DMS153 (cell line): ENCODE results near the gene PAFAH2.

Source experiments
- DNase-seq: peaks from one replicate; lab custom pipeline; 2025; lab: John Stamatoyannopoulos, UW

Gene PAFAH2

GRCh38 chr1:25929016-25929415, 68.8 kb downstream of the PAFAH2 start:
- DNase-seq: no peak

DNA sequence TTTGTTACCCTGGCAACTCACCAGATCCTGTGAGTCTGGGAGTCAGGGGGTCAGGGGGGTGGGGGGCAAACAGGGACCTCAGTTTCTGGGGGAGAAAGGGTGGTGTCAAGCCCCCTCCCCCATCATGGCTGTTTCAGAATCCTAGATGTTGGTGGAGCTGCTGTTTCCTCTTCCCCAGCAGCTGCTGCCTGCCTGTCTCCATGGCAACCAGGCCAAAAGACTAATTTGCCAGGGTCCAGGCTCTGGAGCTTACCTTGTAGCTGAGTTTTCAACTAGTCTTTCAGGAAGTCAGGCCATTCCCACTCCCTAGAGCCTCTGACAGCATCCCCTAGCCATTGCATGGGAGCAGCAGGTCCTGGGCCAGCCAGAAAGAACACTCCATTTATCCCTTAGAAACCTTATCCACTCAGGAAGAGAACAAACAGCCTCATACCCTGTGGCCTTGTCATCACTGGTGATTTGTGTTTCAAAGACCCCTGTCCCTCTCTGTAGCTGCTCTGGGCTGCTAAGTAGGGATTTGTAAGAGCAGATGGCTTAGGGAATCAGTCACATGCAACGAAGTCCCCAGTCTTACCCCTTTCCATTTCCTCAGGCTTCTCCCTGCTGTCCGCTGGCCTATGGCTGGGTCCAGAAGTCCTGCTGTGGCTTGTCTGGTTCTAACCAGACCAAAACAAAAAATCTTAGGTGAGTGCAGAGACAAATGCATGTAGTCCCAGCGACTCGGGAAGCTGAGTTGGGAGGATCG, 70.2 kb downstream of the PAFAH2 start:
- DNase-seq: peak; percentile 79

- DNase-seq: peak; percentile 66
Observed at GRCh38 chr1:25926731-25927496, 70.9 kb downstream of the PAFAH2 start.

GRCh38 chr1:25924454-25924853, 73.4 kb downstream of the PAFAH2 start:
- DNase-seq: no peak

DNA sequence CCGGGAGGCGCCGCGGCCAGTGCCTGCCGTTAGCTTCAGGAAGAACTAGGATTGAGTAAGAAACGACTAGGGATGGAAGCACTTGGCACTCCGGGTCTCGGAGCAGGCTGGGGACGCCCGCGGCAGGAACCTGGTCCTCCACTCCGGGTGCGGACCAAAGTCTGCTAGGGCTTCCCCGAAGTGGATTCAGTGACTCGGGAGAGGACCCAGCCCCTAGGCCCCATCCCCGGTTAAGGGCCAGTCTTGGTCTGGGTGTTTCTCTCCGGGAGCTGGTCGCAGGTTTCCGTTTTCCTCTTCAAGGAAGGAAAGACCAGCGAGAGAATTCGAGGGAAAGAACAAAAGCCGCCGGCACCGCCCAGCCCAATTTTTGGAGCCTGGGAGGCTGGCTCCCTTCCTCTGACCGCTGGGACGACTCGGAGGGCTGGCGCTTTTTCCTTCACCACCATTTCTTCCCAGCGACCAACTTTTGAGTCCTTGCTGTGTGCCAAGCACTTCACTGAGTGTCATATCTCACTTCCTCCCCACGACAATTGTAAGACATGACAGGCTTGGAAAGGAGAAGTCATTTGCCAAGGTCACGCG, 74.8 kb downstream of the PAFAH2 start:
- peak; percentile 47 for DNase-seq

DNA sequence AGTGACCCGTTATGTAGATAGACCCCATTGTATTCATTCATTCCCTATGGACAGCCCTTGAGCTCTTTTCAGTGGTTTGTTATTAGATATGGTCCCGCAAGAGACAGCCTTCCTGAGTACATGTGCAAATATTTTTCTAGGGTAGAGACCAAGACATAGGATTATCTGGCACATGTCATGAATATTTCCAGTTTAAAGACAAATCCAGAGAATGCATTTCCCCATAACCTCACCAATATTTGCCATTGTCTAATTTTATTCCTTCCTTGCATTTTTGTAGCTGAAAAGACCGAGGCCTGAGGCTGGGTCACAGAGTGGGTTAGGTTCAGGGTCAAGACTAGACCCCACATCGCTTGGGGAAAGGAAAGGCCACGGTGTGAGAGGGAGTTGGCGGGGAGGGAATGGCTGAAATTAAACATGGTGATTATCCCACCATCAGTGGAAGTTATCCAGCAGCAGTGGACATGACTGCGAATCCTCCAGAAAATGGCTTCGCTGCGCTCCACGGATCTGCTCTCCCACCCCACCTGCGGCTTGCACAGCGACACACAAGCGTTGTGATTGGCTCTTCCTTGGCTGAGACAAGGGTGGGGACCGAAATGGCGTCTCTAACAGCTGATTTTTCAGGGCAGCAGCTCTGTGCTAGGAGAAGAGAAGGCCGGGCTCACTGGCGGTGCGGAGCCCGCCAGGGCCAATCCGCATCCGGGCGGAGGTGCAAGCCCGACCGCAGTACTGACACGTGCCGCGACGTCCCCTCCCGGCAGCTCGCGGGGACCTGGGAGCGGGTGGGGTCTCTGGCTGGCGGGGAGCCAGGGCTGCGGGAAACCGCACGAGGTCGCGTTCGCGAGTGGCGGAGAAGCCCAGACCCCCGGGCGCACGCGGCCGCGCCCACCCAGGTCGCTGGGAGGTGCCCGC, 75.5 kb downstream of the PAFAH2 start:
- peak; percentile 77 for DNase-seq

DNA sequence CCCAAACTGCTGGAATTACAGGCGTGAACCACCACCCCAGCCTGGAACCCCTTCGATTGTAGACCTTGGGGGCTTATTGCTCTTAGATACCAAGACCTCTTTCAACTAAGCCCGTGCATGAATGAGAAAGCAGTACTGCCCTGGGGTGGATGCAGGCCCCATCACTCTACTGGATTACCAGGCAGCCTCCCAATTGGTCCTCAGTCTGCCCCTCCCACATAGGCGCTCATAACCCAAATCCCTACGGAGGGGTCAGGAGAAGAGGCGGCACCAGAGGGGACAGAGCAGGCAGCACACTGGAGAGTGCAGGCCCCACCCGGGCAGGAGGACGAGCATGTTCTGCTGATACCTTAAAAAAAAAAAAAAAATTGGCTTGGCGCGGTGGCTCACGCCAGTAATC, 79.2 kb downstream of the PAFAH2 start:
- DNase-seq: no peak

- DNase-seq: no peak
Observed at GRCh38 chr1:25917996-25918395, 79.9 kb downstream of the PAFAH2 start.

GRCh38 chr1:25916460-25916859, 81.4 kb downstream of the PAFAH2 start:
- no peak for DNase-seq

GRCh38 chr1:25914074-25914995, 83.5 kb downstream of the PAFAH2 start:
- no peak for DNase-seq

GRCh38 chr1:25913206-25913605, 84.7 kb downstream of the PAFAH2 start:
- DNase-seq: no peak

DNA sequence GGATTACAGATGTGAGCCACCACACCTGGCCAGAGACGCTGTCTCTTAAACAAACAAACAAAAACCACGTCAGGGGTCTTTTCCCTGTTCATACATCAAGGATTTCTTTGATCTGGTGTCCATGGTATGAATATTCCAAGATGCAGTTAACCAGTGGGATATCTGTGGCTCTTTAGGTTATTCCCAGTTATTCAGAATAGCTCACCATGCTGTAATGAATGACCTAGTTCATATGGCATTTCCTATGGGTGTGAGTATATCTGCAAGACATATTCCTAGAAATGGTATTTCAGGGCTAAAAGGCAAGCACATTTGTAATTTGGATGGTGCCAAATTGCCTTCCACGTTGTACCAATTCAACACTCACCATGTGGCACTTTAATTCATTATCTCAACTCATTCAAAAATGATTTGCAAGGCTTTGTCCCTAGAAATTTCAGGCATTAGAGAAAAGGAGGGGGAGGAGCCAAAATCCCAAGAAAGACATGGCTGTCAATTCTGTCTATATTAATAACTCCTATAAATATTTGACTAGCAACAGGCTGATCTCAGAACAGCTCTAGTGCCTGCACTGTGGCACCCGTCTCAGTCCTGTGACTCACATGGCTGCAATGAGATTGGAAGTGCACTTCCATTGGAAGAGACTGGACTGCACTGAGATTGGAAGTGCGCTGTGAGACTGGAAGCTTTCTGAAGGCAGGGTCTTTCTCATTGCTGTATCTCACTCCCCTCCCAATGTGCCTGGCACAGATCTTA, 85.6 kb downstream of the PAFAH2 start:
- DNase-seq: no peak

DNA sequence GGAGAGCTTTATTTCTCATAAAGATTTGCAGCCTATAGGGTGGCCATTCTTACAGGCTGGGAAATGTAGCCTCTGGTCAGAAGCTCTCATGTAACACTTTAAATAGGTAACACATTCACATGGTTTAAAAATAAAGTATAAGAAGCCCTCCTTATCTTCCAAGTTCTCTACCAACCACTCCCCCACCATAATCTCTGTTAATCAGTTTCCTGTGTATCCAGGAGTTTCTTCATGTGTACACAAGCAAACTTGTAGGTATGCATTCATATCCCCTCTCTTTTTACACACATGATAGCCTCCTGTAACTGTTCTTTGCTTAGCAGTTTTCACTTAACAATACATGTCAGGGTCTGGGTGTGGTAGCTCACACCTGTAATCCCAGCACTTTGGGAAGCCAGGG, 86.7 kb downstream of the PAFAH2 start:
- no peak for DNase-seq
